ENCODE results near the gene BCL2L13.
"Not testable (repeated sequence)": the region's sequence is repeated elsewhere in the genome, so short reads cannot be mapped to it uniquely, and the experiment has no call there.

BCL2L13 gene

GRCh38 chr22:17638432-17639246 lies at the start of gene BCL2L13:
Gene BCL2L13, plus strand, starts transcription at chr22:17638757. Its CDS starts 16,955 bp downstream, at chr22:17655712.
- DNase-seq (ENCODE audit: low read depth) = peak; percentile 79

GRCh38 chr22:17589810-17590375 lies 48.7 kb upstream of the BCL2L13 start:
- no peak for DNase-seq (ENCODE audit: low read depth)

- DNase-seq (ENCODE audit: low read depth) = no peak
These were observed 48.0 kb upstream of the BCL2L13 start for GRCh38 chr22:17590586-17590985.

GRCh38 chr22:17592201-17592600 lies 46.4 kb upstream of the BCL2L13 start:
- DNase-seq (ENCODE audit: low read depth) = no peak

- DNase-seq (ENCODE audit: low read depth) = no peak
These were observed 42.3 kb upstream of the BCL2L13 start for GRCh38 chr22:17596226-17596625.

- no peak for DNase-seq (ENCODE audit: low read depth)
These were observed 41.3 kb upstream of the BCL2L13 start for GRCh38 chr22:17597217-17597616.

GRCh38 chr22:17598318-17598717 lies 40.2 kb upstream of the BCL2L13 start:
- no peak for DNase-seq (ENCODE audit: low read depth)

GRCh38 chr22:17601031-17601430 lies 37.5 kb upstream of the BCL2L13 start:
- no peak for DNase-seq (ENCODE audit: low read depth)

GRCh38 chr22:17603668-17604067 lies 34.9 kb upstream of the BCL2L13 start:
- DNase-seq (ENCODE audit: low read depth) = no peak

- DNase-seq (ENCODE audit: low read depth) = no peak
These were observed 32.1 kb upstream of the BCL2L13 start for GRCh38 chr22:17606496-17606895.

- no peak for DNase-seq (ENCODE audit: low read depth)
These were observed 30.6 kb upstream of the BCL2L13 start for GRCh38 chr22:17607891-17608521.

GRCh38 chr22:17612057-17612456 lies 26.5 kb upstream of the BCL2L13 start:
- DNase-seq (ENCODE audit: low read depth) = no peak

- no peak for DNase-seq (ENCODE audit: low read depth)
These were observed 25.3 kb upstream of the BCL2L13 start for GRCh38 chr22:17613280-17613679.

GRCh38 chr22:17627961-17628405 lies 10.6 kb upstream of the BCL2L13 start:
- DNase-seq (ENCODE audit: low read depth) = no peak

- peak; percentile 81 for DNase-seq (ENCODE audit: low read depth)
These were observed 10.0 kb upstream of the BCL2L13 start, which contains the start of gene ATP6V1E1 for GRCh38 chr22:17628406-17629172. Gene ATP6V1E1, minus strand, starts transcription at chr22:17628749. Its CDS starts 114 bp downstream, at chr22:17628635.

GRCh38 chr22:17629173-17629489 lies 9.4 kb upstream of the BCL2L13 start:
- DNase-seq (ENCODE audit: low read depth) = no peak

- no peak for DNase-seq (ENCODE audit: low read depth)
These were observed 8.9 kb upstream of the BCL2L13 start for GRCh38 chr22:17629641-17630040.

- DNase-seq (ENCODE audit: low read depth) = no peak
These were observed 7.4 kb upstream of the BCL2L13 start for GRCh38 chr22:17631076-17631565.

- DNase-seq (ENCODE audit: low read depth) = no peak
These were observed 5.2 kb upstream of the BCL2L13 start for GRCh38 chr22:17633217-17633997.

- no peak for DNase-seq (ENCODE audit: low read depth)
These were observed 4.6 kb upstream of the BCL2L13 start for GRCh38 chr22:17633998-17634323.

- DNase-seq (ENCODE audit: low read depth) = no peak
These were observed 3.9 kb upstream of the BCL2L13 start for GRCh38 chr22:17634696-17635095.

GRCh38 chr22:17636850-17637249 lies 1.7 kb upstream of the BCL2L13 start:
- DNase-seq (ENCODE audit: low read depth) = not testable (repeated sequence)
